Ectodermal cell (in vitro differentiated cells): ENCODE results near the gene ORMDL2.

Experiments used
- H3K27ac ChIP-seq: 2 replicates; pipeline ENCODE4 v1.7.0; 2013; ENCODE audit warnings: mild to moderate bottlenecking, low read depth, low read length; ENCODE audit not compliant: insufficient read depth, poor library complexity, severe bottlenecking
- H3K27me3 ChIP-seq: 2 replicates; pipeline ENCODE4 v1.7.0; 2013; ENCODE audit warnings: mild to moderate bottlenecking, low read length; ENCODE audit not compliant: insufficient read depth, control insufficient read depth, poor library complexity, severe bottlenecking
- H3K36me3 ChIP-seq: one replicate; pipeline ENCODE4 v1.7.0; 2013; ENCODE audit warnings: low read length; ENCODE audit not compliant: control insufficient read depth, insufficient read depth
- H3K4me1 ChIP-seq: one replicate; pipeline ENCODE4 v1.7.0; 2013; ENCODE audit warnings: low read length; ENCODE audit not compliant: control insufficient read depth, insufficient read depth
- H3K4me3 ChIP-seq: 2 replicates; pipeline ENCODE4 v1.7.0; 2013; ENCODE audit warnings: low read depth, low read length, control low read depth; ENCODE audit not compliant: insufficient read depth
- H3K9me3 ChIP-seq: 2 replicates; pipeline ENCODE4 v1.7.0; 2013; ENCODE audit warnings: mild to moderate bottlenecking, low read length, moderate library complexity; ENCODE audit not compliant: control insufficient read depth
- WGBS, 2 experiments: methylation state at CpG; one replicate each; pipeline ENCODE4 v1.1.7; 2013; ENCODE audit warnings: missing lambda C conversion rate in 2 of 2; 5-methylcytosine and 5-hydroxymethylcytosine counted together

The ORMDL2 gene

DNA sequence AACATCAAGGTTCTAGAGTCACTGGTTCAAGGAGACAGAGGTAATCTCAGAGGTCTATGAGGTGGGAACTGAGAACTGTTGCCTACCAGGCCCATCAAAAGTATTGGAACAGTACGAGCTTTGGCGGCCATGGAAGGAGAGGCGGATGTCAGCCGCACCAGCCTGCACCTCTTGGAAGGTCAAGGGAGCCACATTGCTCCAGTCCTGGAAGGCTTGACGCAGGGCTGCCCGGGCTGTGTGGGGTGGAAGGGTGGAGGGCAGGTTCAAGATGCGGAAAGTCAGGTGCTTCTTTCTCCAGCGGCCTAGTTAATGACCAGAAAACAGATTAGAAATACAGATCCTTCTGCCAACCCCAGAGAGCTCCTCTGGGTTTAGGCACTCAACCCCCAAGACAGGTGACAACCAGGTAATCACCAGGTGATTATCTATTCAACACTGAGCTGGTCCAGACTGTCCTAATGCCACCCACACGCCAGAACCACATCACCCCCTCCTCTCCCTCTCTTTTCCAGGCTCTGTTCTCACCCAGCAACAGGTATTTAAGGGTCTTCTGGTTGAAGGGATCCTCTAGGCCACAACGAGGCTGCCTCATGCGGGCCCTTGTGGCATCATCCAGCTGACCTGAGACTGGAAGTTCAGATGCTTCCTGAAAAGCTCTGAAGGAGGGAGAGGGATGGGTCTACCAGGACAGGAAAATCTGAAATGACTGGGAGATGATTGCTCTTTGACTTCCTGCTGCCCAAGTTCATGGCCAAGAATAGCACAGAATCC, 22.9 kb downstream of the ORMDL2 start:
- Histone ChIP-seq H3K27me3 (no peaks in the 10 kb centered on the region), H3K36me3 (no peaks in the 10 kb centered on the region), H3K9me3 (no peaks in the 10 kb centered on the region), H3K27ac (no peak overlapping the region), H3K4me3 (no peak overlapping the region), H3K4me1 (peaks cover 4% of the 10 kb centered on the region)
- WGBS, 2 experiments, result 92 to 93% methylated on average over 11 of the region's 11 CpGs

DNA sequence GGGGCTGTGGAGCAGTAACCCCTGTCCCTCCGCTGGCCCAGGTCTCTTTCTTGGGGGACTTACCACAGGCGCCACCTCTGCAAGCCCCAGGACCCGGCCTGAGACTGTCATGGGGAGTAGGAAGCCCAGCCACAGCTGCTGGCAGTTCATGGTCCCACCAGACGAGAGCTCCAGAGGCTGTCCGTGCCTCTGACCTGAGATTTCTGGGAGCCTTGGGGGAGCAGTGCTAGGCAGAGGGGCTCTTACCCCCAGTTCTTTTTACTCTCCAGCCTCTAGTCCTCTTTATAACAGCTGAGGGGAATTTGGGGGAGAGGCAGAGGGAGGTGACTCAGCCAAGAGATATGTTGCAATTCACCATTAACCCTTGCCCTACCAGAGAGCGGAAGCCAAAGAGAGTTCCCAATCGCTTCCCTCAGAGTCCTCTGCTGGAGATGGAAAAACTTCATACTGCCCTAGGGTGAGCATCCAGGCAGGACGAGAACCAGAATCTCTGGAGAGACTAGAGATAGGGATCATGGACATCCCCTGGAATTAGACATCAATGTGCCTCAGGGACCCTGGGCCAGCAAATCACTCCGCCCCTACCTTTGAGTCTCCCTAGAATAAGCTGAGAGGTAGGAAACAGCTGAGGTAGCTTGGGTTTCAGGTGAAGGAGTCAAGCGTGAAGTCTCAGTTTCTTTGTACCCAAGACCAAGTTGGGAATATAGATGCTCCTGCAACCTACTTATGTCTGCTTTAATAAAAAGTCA, 25.0 kb downstream of the ORMDL2 start, which contains the start of gene MMP19:
TSS of gene MMP19 (minus strand) at position 256 of the 749 bp plus-strand sequence. CDS start at position 150, 106 bp downstream.
- Histone ChIP-seq H3K27ac (no peak within 1 kb of the TSS), H3K4me3 (no peak within 1 kb of the TSS), H3K9me3 (no peaks in the 10 kb centered on the region), H3K36me3 (no peaks in the 10 kb centered on the region), H3K27me3 (no peaks in the 10 kb centered on the region), H3K4me1 (peaks cover 4% of the 10 kb centered on the region)
- 63 to 66% methylated on average over 10 of the region's 10 CpGs for WGBS, 2 experiments

GRCh38 chr12:55843431-55843830, 25.6 kb downstream of the ORMDL2 start:
- no peaks in the 10 kb centered on the region for H3K27me3 ChIP-seq
- no peaks in the 10 kb centered on the region for H3K9me3 ChIP-seq
- H3K27ac ChIP-seq, result no peak overlapping the region
- peaks cover 4% of the 10 kb centered on the region for H3K4me1 ChIP-seq
- WGBS, 2 experiments, result 92 to 95% methylated on average over 4 of the region's 4 CpGs
- H3K36me3 ChIP-seq, result no peaks in the 10 kb centered on the region
- H3K4me3 ChIP-seq, result no peak overlapping the region

- Histone ChIP-seq H3K4me3 (no peak overlapping the region), H3K4me1 (peaks cover 8% of the 10 kb centered on the region), H3K9me3 (no peaks in the 10 kb centered on the region), H3K27ac (no peak overlapping the region), H3K36me3 (no peaks in the 10 kb centered on the region), H3K27me3 (no peaks in the 10 kb centered on the region)
- WGBS, 2 experiments, result 96% methylated on average over 1 to 2 of the region's 4 CpGs
Observed at GRCh38 chr12:55844961-55845360, 27.1 kb downstream of the ORMDL2 start.

GRCh38 chr12:55845361-55845760, 27.5 kb downstream of the ORMDL2 start:
- Histone ChIP-seq H3K9me3 (no peaks in the 10 kb centered on the region), H3K27ac (no peak overlapping the region), H3K4me1 (peaks cover 12% of the 10 kb centered on the region), H3K4me3 (no peak overlapping the region), H3K36me3 (no peaks in the 10 kb centered on the region), H3K27me3 (no peaks in the 10 kb centered on the region)
- WGBS, 2 experiments, result 91 to 95% methylated on average over 3 of the region's 5 CpGs

- WGBS, 2 experiments, result 86 to 90% methylated on average over 7 of the region's 7 CpGs
- Histone ChIP-seq H3K4me3 (no peak overlapping the region), H3K27ac (no peak overlapping the region), H3K9me3 (no peaks in the 10 kb centered on the region), H3K36me3 (no peaks in the 10 kb centered on the region), H3K4me1 (peaks cover 18% of the 10 kb centered on the region), H3K27me3 (no peaks in the 10 kb centered on the region)
Observed at GRCh38 chr12:55845785-55846496, 28.1 kb downstream of the ORMDL2 start.

DNA sequence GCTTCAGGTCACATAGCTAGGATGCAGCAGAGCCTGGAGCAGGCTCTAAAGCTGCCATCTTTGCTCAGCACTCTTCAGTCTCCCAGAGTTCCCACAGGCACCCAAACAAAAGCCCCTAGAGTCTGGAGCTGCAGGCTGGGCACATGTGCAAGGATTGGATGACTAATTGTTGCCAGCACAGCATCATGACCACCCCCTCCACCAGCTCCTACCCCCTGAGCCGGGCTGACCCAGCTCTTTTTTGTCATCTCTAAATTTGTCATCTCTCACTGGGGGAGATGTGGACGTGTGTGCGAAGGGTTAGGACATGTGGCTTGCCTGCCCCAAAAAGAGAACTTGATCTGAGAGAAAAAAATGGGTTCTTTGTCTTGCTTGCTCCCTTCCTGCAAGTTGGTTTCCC, 29.2 kb downstream of the ORMDL2 start:
- Histone ChIP-seq H3K9me3 (no peaks in the 10 kb centered on the region), H3K27me3 (no peaks in the 10 kb centered on the region), H3K4me3 (no peak overlapping the region), H3K27ac (no peak overlapping the region), H3K36me3 (no peaks in the 10 kb centered on the region), H3K4me1 (peaks cover 18% of the 10 kb centered on the region)
- 81 to 86% methylated on average over 3 of the region's 3 CpGs for WGBS, 2 experiments

- no peaks in the 10 kb centered on the region for H3K9me3 ChIP-seq
- no peak overlapping the region for H3K4me3 ChIP-seq
- H3K36me3 ChIP-seq, result no peaks in the 10 kb centered on the region
- 86 to 87% methylated on average over 5 to 6 of the region's 6 CpGs for WGBS, 2 experiments
- peaks cover 16% of the 10 kb centered on the region for H3K4me1 ChIP-seq
- H3K27me3 ChIP-seq, result no peaks in the 10 kb centered on the region
- no peak overlapping the region for H3K27ac ChIP-seq
Observed at GRCh38 chr12:55847603-55848291, 29.9 kb downstream of the ORMDL2 start.

DNA sequence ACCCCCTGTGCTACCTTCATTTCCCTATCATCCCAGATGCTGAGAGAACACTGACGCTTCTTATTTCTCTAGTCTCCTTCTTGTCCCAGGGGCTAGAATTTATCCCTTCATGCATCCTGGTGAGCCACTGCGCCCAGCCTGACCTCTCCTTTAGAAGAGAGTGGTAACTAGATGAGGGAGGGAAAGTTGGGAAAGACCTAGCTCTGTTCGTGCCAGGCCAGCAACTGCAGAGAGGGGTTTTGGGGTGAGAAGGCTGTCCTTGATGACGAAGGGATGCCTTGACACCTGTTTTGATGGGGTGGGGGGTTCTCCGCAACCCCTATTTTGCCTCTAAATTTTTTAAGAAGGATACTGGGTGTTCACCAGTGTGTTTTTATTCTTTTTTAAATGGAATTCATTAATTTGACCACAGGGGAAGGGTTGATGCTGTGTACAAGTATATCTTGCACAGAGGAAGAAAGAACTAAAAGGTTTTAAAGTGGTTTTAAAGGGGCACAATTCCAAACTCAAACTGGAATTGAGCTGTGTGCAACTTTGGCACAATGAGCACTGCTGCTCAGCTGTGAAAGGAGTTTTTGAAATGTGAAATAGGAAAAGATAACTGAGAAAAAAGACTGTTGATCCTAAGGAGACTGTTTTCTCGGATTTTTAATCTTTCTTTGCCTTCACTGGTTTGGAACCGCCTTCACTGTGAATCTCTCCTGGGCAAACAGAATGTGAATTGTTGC, 31.9 kb downstream of the ORMDL2 start:
- peaks cover 14% of the 10 kb centered on the region for H3K4me1 ChIP-seq
- H3K4me3 ChIP-seq, result no peak overlapping the region
- H3K27ac ChIP-seq, result no peak overlapping the region
- no peaks in the 10 kb centered on the region for H3K27me3 ChIP-seq
- 79 to 89% methylated on average over 7 of the region's 7 CpGs for WGBS, 2 experiments
- no peaks in the 10 kb centered on the region for H3K9me3 ChIP-seq
- no peaks in the 10 kb centered on the region for H3K36me3 ChIP-seq
